K562 (cell line): ENCODE measurements around the gene NDUFS6. TPM values are rescaled to one million over a fixed set of nuclear protein-coding genes. Genes with fewer than 3 reads are reported as not detected.
A peak's percentile ranks its signal among the peaks of the same experiment; 100 is the strongest.

Source experiments
- BACH1 ChIP-seq: fragments of 200-800 bp; sonication (Bioruptor generic); IDR thresholded peaks from 2 replicates; pipeline ENCODE4 v1.6.1; 2016; ENCODE audit warnings: missing genetic modification characterization, missing compliant biosample characterization
- FIP1L1 ChIP-seq: fragments of 200-400 bp; formaldehyde crosslinking; IDR thresholded peaks from 2 replicates; pipeline ENCODE4 v1.6.1; 2018; ENCODE audit warnings: mild to moderate bottlenecking, low read depth, low read length; ENCODE audit not compliant: poor library complexity, severe bottlenecking
- FOXP1 ChIP-seq: sonication (generic); formaldehyde crosslinking; IDR thresholded peaks from 2 replicates; pipeline ENCODE4 v1.8.0; 2022; ENCODE audit warnings: mild to moderate bottlenecking, missing genetic modification reagents
- GATAD2B ChIP-seq: fragments of 450-650 bp; IDR thresholded peaks from 2 replicates; pipeline ENCODE4 v1.6.1; 2017; ENCODE audit warnings: mild to moderate bottlenecking, borderline replicate concordance
- KDM5B ChIP-seq: fragments of 200-600 bp; sonication (generic); IDR thresholded peaks from 2 replicates; pipeline ENCODE4 v1.6.1; 2012; ENCODE audit warnings: low read depth, mild to moderate bottlenecking, moderate library complexity, low read length, control low read depth, inconsistent platforms; ENCODE audit not compliant: insufficient replicate concordance
- PURB ChIP-seq: sonication (generic); formaldehyde crosslinking; IDR thresholded peaks from 2 replicates; pipeline ENCODE4 v1.9.0; 2021; ENCODE audit warnings: low read depth, mild to moderate bottlenecking, missing genetic modification reagents
- RAD51 ChIP-seq: fragments of 450-650 bp; IDR thresholded peaks from 2 replicates; pipeline ENCODE4 v1.7.1; 2016; ENCODE audit warnings: low read depth, mild to moderate bottlenecking, borderline replicate concordance
- RBM14 ChIP-seq: fragments of 200-400 bp; formaldehyde crosslinking; IDR thresholded peaks from 2 replicates; pipeline ENCODE4 v1.6.1; 2018; ENCODE audit warnings: low read depth, mild to moderate bottlenecking, low read length, moderate library complexity, borderline replicate concordance; ENCODE audit not compliant: insufficient read depth
- RUNX1 ChIP-seq: sonication (generic); IDR thresholded peaks from 2 replicates; pipeline ENCODE4 v1.6.1; 2016; ENCODE audit warnings: antibody characterized with exemption, low read depth
- SRSF7 ChIP-seq: fragments of 200-400 bp; formaldehyde crosslinking; optimal IDR thresholded peaks from 2 replicates; pipeline ENCODE3; 2017; ENCODE audit warnings: mild to moderate bottlenecking, low read depth, low read length
- SUPT5H ChIP-seq: fragments of 450-650 bp; IDR thresholded peaks from 2 replicates; pipeline ENCODE4 v1.6.1; 2016
- TEAD4 ChIP-seq, 2 experiments: sonication (generic) in 1 of 2; formaldehyde crosslinking in 1 of 2; IDR thresholded peaks; 2 replicates each; pipeline versions ENCODE4 v1.6.1 to v1.8.0; 2012 to 2022; ENCODE audit warnings: borderline replicate concordance in 1 of 2, inconsistent platforms in 1 of 2, low read length in 1 of 2, mild to moderate bottlenecking in 1 of 2, missing genetic modification reagents in 1 of 2
- TGIF2 ChIP-seq: sonication (generic); formaldehyde crosslinking; IDR thresholded peaks from 2 replicates; pipeline ENCODE4 v1.8.1; 2022; ENCODE audit warnings: mild to moderate bottlenecking, missing genetic modification reagents, moderate library complexity
- ZNF124 ChIP-seq: sonication (generic); formaldehyde crosslinking; IDR thresholded peaks from 2 replicates; pipeline ENCODE4 v1.8.1; 2022; ENCODE audit warnings: missing genetic modification reagents
- ZNF551 ChIP-seq: fragments of 250-450 bp; sonication (Bioruptor Pico); IDR thresholded peaks from 2 replicates; pipeline ENCODE4 v1.5.0; 2021; ENCODE audit warnings: mild to moderate bottlenecking, moderate library complexity
- polyA plus RNA-seq, 8 experiments: library from polyadenylated mRNA; depleted of rRNA in 4 of 8; stranded (reverse) in 5 of 8; unstranded in 3 of 8; fragments of >200 nt; fragmentation: Nextera tagmentation in 2 of 8; fragmentation: Illumina TruSeq in 1 of 8; extraction: Ambion mirVana in 2 of 8; extraction: Trizol in 1 of 8; gene quantifications; 2 replicates each; pipeline versions ENCODE4 v1.2.1 to v1.2.3, GENCODE V29; 2011 to 2014; ENCODE audit warnings: inconsistent platforms in 1 of 8, missing spikeins in 1 of 8
- total RNA-seq, 7 experiments: library from RNA; depleted of rRNA in 6 of 7; stranded (reverse); fragments of >200 nt in 6 of 7; fragmentation: Illumina TruSeq in 2 of 7; extraction: Trizol in 2 of 7; gene quantifications; 2 replicates each; pipeline versions ENCODE4 v1.2.1 to v1.2.3, GENCODE V29; 2011 to 2021; ENCODE audit warnings: low replicate concordance in 1 of 7
- TF ChIP-seq, protein P1 (sequence below): fragments of 450-650 bp; IDR thresholded peaks from 2 replicates; pipeline ENCODE4 v1.6.1; 2017; ENCODE audit warnings: antibody characterized with exemption
- TF ChIP-seq, protein P2 (sequence below), 3 experiments: fragments of 200-800 bp in 1 of 3; sonication (Bioruptor generic) in 1 of 3; sonication (generic) in 1 of 3; formaldehyde crosslinking in 1 of 3; IDR thresholded peaks; 2 replicates each; pipeline versions ENCODE4 v1.6.1 to v1.8.0; 2016 to 2022; ENCODE audit warnings: mild to moderate bottlenecking in 2 of 3, missing compliant biosample characterization in 2 of 3, missing genetic modification characterization in 2 of 3, missing genetic modification reagents in 1 of 3
- TF ChIP-seq, protein P3 (sequence below), 2 experiments: fragments of 450-650 bp; conservative IDR thresholded peaks; 2 replicates each; pipeline ENCODE4 v1.6.1; 2017; ENCODE audit warnings: mild to moderate bottlenecking in 2 of 2, moderate library complexity in 2 of 2
- TF ChIP-seq, protein P4 (sequence below): fragments of 250-450 bp; sonication (Bioruptor Pico); IDR thresholded peaks from 2 replicates; pipeline ENCODE4 v1.4.0; 2020
- TF ChIP-seq, protein P5 (sequence below): sonication (generic); formaldehyde crosslinking; IDR thresholded peaks from 2 replicates; pipeline ENCODE4 v1.9.0; 2022; ENCODE audit warnings: mild to moderate bottlenecking, missing genetic modification reagents

Gene NDUFS6
- total and polyA plus RNA-seq, 9 of the 15 experiments (the other 6 are each of a cell fraction or from before 2014, with no cell fraction given): 36.1 to 291 (median 77.0) TPM

DNA sequence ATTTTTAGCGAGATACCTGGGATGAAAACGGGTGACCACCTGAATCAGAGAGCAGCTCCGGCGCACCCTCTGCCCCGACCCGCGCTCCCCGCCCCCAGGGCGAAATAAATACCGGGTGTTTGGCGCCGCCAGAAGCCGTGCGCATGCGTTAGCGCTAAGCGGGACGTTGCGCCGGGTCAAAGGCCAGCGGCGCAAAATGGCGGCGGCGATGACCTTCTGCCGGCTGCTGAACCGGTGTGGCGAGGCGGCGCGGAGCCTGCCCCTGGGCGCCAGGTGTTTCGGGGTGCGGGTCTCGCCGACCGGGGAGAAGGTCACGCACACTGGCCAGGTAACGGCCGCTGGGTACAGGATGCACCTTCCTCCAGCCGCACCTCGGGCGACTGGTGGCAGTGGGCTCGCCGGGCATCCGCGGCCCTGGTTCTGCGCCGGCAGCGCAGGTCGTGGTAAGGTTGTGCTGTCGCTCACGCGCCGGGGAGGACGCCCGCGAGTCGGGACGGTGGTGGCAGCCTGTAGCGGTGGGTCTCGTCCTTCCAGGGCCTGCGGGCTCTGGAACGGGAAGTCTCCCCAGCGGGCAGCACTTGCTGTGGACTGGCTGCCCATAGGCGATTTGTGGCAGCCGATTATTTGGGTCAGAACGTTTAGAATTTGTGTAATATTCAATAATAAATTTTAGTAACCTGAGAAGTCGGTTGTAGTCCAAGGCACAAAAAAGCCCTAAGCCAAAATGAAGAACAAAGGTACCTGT lies at the start of gene NDUFS6 (continued):
- TF ChIP-seq GATAD2B (no peak), TGIF2 (CRISPR knock-in tag) (no peak), SRSF7 (no peak), PURB (no peak), FOXP1 (CRISPR knock-in tag) (no peak), TEAD4 (IDR thresholded peaks at IDR 0.05; ENCODE audit: low read length) (no peak), TEAD4 (CRISPR knock-in tag; IDR thresholded peaks at IDR 0.05; ENCODE audit: borderline replicate concordance) (no peak), ZNF551 (CRISPR knock-in tag) (no peak), SUPT5H (peak; percentile 92), ZNF124 (CRISPR knock-in tag) (no peak), KDM5B (peak; percentile 95), RAD51 (no peak), RBM14 (0 out of 2 replicates have a peak, but pooled peaks have one; percentile 29), RUNX1 (no peak), FIP1L1 (peak; percentile 66), BACH1 (tag) (no peak)
- TF ChIP-seq, protein P1, sequence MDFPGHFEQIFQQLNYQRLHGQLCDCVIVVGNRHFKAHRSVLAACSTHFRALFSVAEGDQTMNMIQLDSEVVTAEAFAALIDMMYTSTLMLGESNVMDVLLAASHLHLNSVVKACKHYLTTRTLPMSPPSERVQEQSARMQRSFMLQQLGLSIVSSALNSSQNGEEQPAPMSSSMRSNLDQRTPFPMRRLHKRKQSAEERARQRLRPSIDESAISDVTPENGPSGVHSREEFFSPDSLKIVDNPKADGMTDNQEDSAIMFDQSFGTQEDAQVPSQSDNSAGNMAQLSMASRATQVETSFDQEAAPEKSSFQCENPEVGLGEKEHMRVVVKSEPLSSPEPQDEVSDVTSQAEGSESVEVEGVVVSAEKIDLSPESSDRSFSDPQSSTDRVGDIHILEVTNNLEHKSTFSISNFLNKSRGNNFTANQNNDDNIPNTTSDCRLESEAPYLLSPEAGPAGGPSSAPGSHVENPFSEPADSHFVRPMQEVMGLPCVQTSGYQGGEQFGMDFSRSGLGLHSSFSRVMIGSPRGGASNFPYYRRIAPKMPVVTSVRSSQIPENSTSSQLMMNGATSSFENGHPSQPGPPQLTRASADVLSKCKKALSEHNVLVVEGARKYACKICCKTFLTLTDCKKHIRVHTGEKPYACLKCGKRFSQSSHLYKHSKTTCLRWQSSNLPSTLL: no peak
- TF ChIP-seq, protein P2, sequence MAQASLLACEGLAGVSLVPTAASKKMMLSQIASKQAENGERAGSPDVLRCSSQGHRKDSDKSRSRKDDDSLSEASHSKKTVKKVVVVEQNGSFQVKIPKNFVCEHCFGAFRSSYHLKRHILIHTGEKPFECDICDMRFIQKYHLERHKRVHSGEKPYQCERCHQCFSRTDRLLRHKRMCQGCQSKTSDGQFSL (CRISPR knock-in tag; IDR thresholded peaks at IDR 0.05): no peak
- TF ChIP-seq, protein P2 (tag; IDR thresholded peaks at IDR 0.05): peak in 1 of 2 experiments; percentile 39; a peak in 1 of 4 replicates
- TF ChIP-seq, protein P3, sequence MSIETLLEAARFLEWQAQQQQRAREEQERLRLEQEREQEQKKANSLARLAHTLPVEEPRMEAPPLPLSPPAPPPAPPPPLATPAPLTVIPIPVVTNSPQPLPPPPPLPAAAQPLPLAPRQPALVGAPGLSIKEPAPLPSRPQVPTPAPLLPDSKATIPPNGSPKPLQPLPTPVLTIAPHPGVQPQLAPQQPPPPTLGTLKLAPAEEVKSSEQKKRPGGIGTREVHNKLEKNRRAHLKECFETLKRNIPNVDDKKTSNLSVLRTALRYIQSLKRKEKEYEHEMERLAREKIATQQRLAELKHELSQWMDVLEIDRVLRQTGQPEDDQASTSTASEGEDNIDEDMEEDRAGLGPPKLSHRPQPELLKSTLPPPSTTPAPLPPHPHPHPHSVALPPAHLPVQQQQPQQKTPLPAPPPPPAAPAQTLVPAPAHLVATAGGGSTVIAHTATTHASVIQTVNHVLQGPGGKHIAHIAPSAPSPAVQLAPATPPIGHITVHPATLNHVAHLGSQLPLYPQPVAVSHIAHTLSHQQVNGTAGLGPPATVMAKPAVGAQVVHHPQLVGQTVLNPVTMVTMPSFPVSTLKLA (conservative IDR thresholded peaks at IDR 0.05): peak; percentile 61 to 82; a peak in 3 of 4 replicates
- TF ChIP-seq, protein P4, sequence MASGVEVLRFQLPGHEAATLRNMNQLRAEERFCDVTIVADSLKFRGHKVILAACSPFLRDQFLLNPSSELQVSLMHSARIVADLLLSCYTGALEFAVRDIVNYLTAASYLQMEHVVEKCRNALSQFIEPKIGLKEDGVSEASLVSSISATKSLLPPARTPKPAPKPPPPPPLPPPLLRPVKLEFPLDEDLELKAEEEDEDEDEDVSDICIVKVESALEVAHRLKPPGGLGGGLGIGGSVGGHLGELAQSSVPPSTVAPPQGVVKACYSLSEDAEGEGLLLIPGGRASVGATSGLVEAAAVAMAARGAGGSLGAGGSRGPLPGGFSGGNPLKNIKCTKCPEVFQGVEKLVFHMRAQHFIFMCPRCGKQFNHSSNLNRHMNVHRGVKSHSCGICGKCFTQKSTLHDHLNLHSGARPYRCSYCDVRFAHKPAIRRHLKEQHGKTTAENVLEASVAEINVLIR (CRISPR knock-in tag): 0 out of 2 replicates have a peak, but pooled peaks have one; percentile 29
- TF ChIP-seq, protein P5, sequence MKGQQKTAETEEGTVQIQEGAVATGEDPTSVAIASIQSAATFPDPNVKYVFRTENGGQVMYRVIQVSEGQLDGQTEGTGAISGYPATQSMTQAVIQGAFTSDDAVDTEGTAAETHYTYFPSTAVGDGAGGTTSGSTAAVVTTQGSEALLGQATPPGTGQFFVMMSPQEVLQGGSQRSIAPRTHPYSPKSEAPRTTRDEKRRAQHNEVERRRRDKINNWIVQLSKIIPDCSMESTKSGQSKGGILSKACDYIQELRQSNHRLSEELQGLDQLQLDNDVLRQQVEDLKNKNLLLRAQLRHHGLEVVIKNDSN (CRISPR knock-in tag): no peak
